H9 (cell line): ENCODE data around the gene NXPH3. TPM values are rescaled to one million over a fixed set of nuclear protein-coding genes. Genes with fewer than 3 reads are reported as not detected.

ENCODE experiments used
- DNase-seq: peaks from one replicate; pipeline ENCODE4 v3.0.0-alpha.2; 2017
- H2AFZ ChIP-seq: one replicate; pipeline ENCODE4 v1.6.1; 2013; ENCODE audit warnings: mild to moderate bottlenecking, low read length, control low read depth, moderate library complexity
- H2AK5ac ChIP-seq: 2 replicates; pipeline ENCODE4 v1.6.1; 2013; ENCODE audit warnings: low read length, control low read depth, mixed read lengths; ENCODE audit not compliant: insufficient read length
- H2BK120ac ChIP-seq: one replicate; pipeline ENCODE4 v1.6.1; 2013; ENCODE audit warnings: low read depth, mild to moderate bottlenecking, low read length, control low read depth, inconsistent platforms; ENCODE audit not compliant: poor library complexity, severe bottlenecking
- H2BK12ac ChIP-seq: 2 replicates; pipeline ENCODE4 v1.6.1; 2013; ENCODE audit warnings: low read length, control low read depth, mixed read lengths, low read depth; ENCODE audit not compliant: insufficient read length
- H2BK15ac ChIP-seq: 2 replicates; pipeline ENCODE4 v1.6.1; 2013; ENCODE audit warnings: low read depth, low read length, control low read depth
- H2BK20ac ChIP-seq: one replicate; pipeline ENCODE4 v1.6.1; 2013; ENCODE audit warnings: low read depth, mild to moderate bottlenecking, low read length, control low read depth, inconsistent platforms; ENCODE audit not compliant: poor library complexity, severe bottlenecking
- H2BK5ac ChIP-seq: 2 replicates; pipeline ENCODE4 v1.6.1; 2013; ENCODE audit warnings: low read length, control low read depth, mixed read lengths; ENCODE audit not compliant: insufficient read length
- H3K14ac ChIP-seq: 2 replicates; pipeline ENCODE4 v1.6.1; 2013; ENCODE audit warnings: low read length, control low read depth; ENCODE audit not compliant: insufficient read depth
- H3K18ac ChIP-seq: 2 replicates; pipeline ENCODE4 v1.6.1; 2013; ENCODE audit warnings: low read depth, mild to moderate bottlenecking, mixed read lengths, low read length, control low read depth; ENCODE audit not compliant: insufficient read length
- H3K23ac ChIP-seq: 2 replicates; pipeline ENCODE4 v1.6.1; 2013; ENCODE audit warnings: low read length, control low read depth, mixed read lengths, low read depth; ENCODE audit not compliant: insufficient read length
- H3K23me2 ChIP-seq: 2 replicates; pipeline ENCODE4 v1.6.1; 2013; ENCODE audit warnings: low read depth, mild to moderate bottlenecking, mixed read lengths, low read length, control low read depth; ENCODE audit not compliant: insufficient read length, poor library complexity, severe bottlenecking
- H3K27ac ChIP-seq: 2 replicates; pipeline ENCODE4 v1.5.1; 2013; ENCODE audit warnings: low read length, control low read depth, mixed read lengths, low read depth; ENCODE audit not compliant: insufficient read length
- H3K27me3 ChIP-seq: 2 replicates; pipeline ENCODE4 v1.6.1; 2013; ENCODE audit warnings: low read length, control low read depth, inconsistent platforms; ENCODE audit not compliant: insufficient read depth
- H3K4ac ChIP-seq: 2 replicates; pipeline ENCODE4 v1.6.1; 2013; ENCODE audit warnings: low read depth, mild to moderate bottlenecking, control low read depth, inconsistent platforms, low read length, moderate library complexity
- H3K4me1 ChIP-seq: 2 replicates; pipeline ENCODE4 v1.6.1; 2013; ENCODE audit warnings: low read length, control low read depth, inconsistent platforms; ENCODE audit not compliant: insufficient read depth
- H3K4me2 ChIP-seq: 2 replicates; pipeline ENCODE4 v1.6.1; 2013; ENCODE audit warnings: low read length, control low read depth, mixed read lengths; ENCODE audit not compliant: insufficient read length, insufficient read depth
- H3K56ac ChIP-seq: 2 replicates; pipeline ENCODE4 v1.6.1; 2013; ENCODE audit warnings: low read depth, mild to moderate bottlenecking, mixed read lengths, low read length, control low read depth; ENCODE audit not compliant: insufficient read length
- H3K79me1 ChIP-seq: 2 replicates; pipeline ENCODE4 v1.6.1; 2013; ENCODE audit warnings: low read depth, mild to moderate bottlenecking, moderate library complexity, low read length, control low read depth, inconsistent platforms; ENCODE audit not compliant: insufficient read depth, poor library complexity, severe bottlenecking
- H3K79me2 ChIP-seq: 2 replicates; pipeline ENCODE4 v1.6.1; 2013; ENCODE audit warnings: low read length, control low read depth, inconsistent platforms; ENCODE audit not compliant: insufficient read depth
- H3K9ac ChIP-seq: 2 replicates; pipeline ENCODE4 v1.6.1; 2013; ENCODE audit warnings: low read length, control low read depth, mixed read lengths; ENCODE audit not compliant: insufficient read length; ENCODE audit errors: extremely low read depth
- H3K9me3 ChIP-seq: one replicate; pipeline ENCODE4 v1.6.1; 2013; ENCODE audit warnings: low read depth, low read length, inconsistent platforms; ENCODE audit not compliant: control insufficient read depth
- H3T11ph ChIP-seq: one replicate; pipeline ENCODE4 v1.6.1; 2013; ENCODE audit warnings: mild to moderate bottlenecking, low read length, control low read depth, inconsistent platforms
- H4K20me1 ChIP-seq: one replicate; pipeline ENCODE4 v1.6.1; 2013; ENCODE audit not compliant: control insufficient read depth, insufficient read length, insufficient read depth
- H4K5ac ChIP-seq: 2 replicates; pipeline ENCODE4 v1.6.1; 2013; ENCODE audit warnings: low read depth, mild to moderate bottlenecking, mixed read lengths, low read length, control low read depth; ENCODE audit not compliant: insufficient read length
- H4K8ac ChIP-seq: replicated peaks from 2 replicates; pipeline ENCODE4 v1.6.1; 2013; ENCODE audit warnings: low read length, control low read depth, mixed read lengths, low read depth; ENCODE audit not compliant: insufficient read length
- H4K91ac ChIP-seq: 2 replicates; pipeline ENCODE4 v1.6.1; 2013; ENCODE audit warnings: low read depth, mild to moderate bottlenecking, moderate library complexity, mixed read lengths, low read length, control low read depth; ENCODE audit not compliant: insufficient read length
- H3K27ac Mint-ChIP-seq, 3 experiments: 2 replicates in 2 of 3; 3 replicates in 1 of 3; pipeline ENCODE4 v1.8.0; 2020 to 2021; ENCODE audit warnings: mixed read lengths in 3 of 3, mild to moderate bottlenecking in 1 of 3, moderate library complexity in 1 of 3
- H3K27me3 Mint-ChIP-seq: 2 replicates; pipeline ENCODE4 v1.8.0; 2021; ENCODE audit warnings: low read depth, mild to moderate bottlenecking, moderate library complexity, mixed read lengths
- H3K36me3 Mint-ChIP-seq, 3 experiments: 2 replicates in 2 of 3; 3 replicates in 1 of 3; pipeline ENCODE4 v1.8.0; 2020 to 2021; ENCODE audit warnings: low read depth in 3 of 3, mixed read lengths in 3 of 3; ENCODE audit not compliant: insufficient read depth in 1 of 3
- H3K4me1 Mint-ChIP-seq, 2 experiments: 2 replicates each; pipeline ENCODE4 v1.8.0; 2020; ENCODE audit warnings: mixed read lengths in 2 of 2
- H3K4me3 Mint-ChIP-seq, 2 experiments: 2 replicates in 1 of 2; 3 replicates in 1 of 2; pipeline ENCODE4 v1.8.0; 2020 to 2021; ENCODE audit warnings: mild to moderate bottlenecking in 2 of 2, mixed read lengths in 2 of 2, moderate library complexity in 1 of 2
- H3K9me3 Mint-ChIP-seq, 2 experiments: 2 replicates in 1 of 2; 3 replicates in 1 of 2; pipeline ENCODE4 v1.8.0; 2020; ENCODE audit warnings: mild to moderate bottlenecking in 2 of 2, mixed read lengths in 2 of 2, moderate library complexity in 1 of 2
- CTCF ChIP-seq: fragments of 200-600 bp; sonication (generic); conservative IDR thresholded peaks from 3 replicates; pipeline ENCODE4 v1.8.0; 2021; ENCODE audit warnings: antibody characterized with exemption, mild to moderate bottlenecking
- WGBS: extraction: QIAGEN DNeasy Blood & Tissue Kit; methylation state at CpG from one replicate; pipeline ENCODE4 v1.1.7; 2013; ENCODE audit warnings: missing lambda C conversion rate, low lambda C conversion rate, mixed read lengths; ENCODE audit not compliant: insufficient read length; ENCODE audit errors: extremely low coverage; 5-methylcytosine and 5-hydroxymethylcytosine counted together
- total RNA-seq: library from RNA; stranded (reverse); gene quantifications from 2 replicates; pipeline ENCODE4 v1.2.1, GENCODE V29; 2021

The NXPH3 gene
- total RNA-seq, 1 experiment from 2014 or later = 1.3 TPM

GRCh38 chr17:49580055-49580721 is 4.5 kb downstream of the NXPH3 start:
- no CpG with 5 or more reads among the region's 21 CpGs for WGBS

More at GRCh38 chr17:49580055-49580721, 4.5 kb downstream of the NXPH3 start:
- peaks cover 4% of the 10 kb centered on the region for H3K23me2 ChIP-seq
- H3K27me3 ChIP-seq = peaks cover 3% of the 10 kb centered on the region; the same call in 1 of the 2 replicates
- H4K91ac ChIP-seq = no peak overlapping the region
- H3K18ac ChIP-seq = no peak overlapping the region
- no peaks in the 10 kb centered on the region for H3K36me3 Mint-ChIP-seq
- no peak overlapping the region for H2BK120ac ChIP-seq
- H3K9me3 Mint-ChIP-seq = no peaks in the 10 kb centered on the region; a peak in 1 of 5 replicates
- H3T11ph ChIP-seq = no peak overlapping the region
- no peak overlapping the region for H2AK5ac ChIP-seq
- no peak overlapping the region for H3K14ac ChIP-seq
- no peak overlapping the region for H3K4ac ChIP-seq
- no peak overlapping the region for H3K56ac ChIP-seq
- H2AFZ ChIP-seq = no peak overlapping the region
- no peak overlapping the region; a peak in 1 of 5 replicates for H3K4me3 Mint-ChIP-seq
- H3K9me3 ChIP-seq = no peaks in the 10 kb centered on the region
- peaks cover 3% of the 10 kb centered on the region; the same call in 1 of the 2 replicates for H3K4me1 ChIP-seq
- no peak for TF ChIP-seq CTCF
- no peaks in the 10 kb centered on the region for H3K79me1 ChIP-seq
- H2BK5ac ChIP-seq = no peak overlapping the region
- H2BK15ac ChIP-seq = no peak overlapping the region
- H3K27me3 Mint-ChIP-seq = peaks cover 23% of the 10 kb centered on the region
- H3K27ac ChIP-seq = no peak overlapping the region
- no peaks in the 10 kb centered on the region for H4K20me1 ChIP-seq
- no peak for DNase-seq
- H3K23ac ChIP-seq = no peak overlapping the region
- H3K9ac ChIP-seq = no peak overlapping the region
- H3K4me2 ChIP-seq = no peak overlapping the region
- H2BK12ac ChIP-seq = no peak overlapping the region
- H4K8ac ChIP-seq = no peak overlapping the region
- H3K27ac Mint-ChIP-seq = no peak overlapping the region; a peak in 1 of 7 replicates
- peaks cover 16 to 22% of the 10 kb centered on the region in 2 experiments for H3K4me1 Mint-ChIP-seq
- no peak overlapping the region for H2BK20ac ChIP-seq
- H3K79me2 ChIP-seq = no peaks in the 10 kb centered on the region
- no peak overlapping the region for H4K5ac ChIP-seq
